B cell (primary cell): Measurements from ENCODE around the gene CCDC88C. TPM values are rescaled to one million over a fixed set of nuclear protein-coding genes. Genes with fewer than 3 reads are reported as not detected.
"Not testable (repeated sequence)": the region's sequence is repeated elsewhere in the genome, so short reads cannot be mapped to it uniquely, and the experiment has no call there.

Experiments used
- ATAC-seq: fragments of 200-7000 bp; cut with Tn5 transposase; one replicate; pipeline ENCODE4 v1.10.0; 2021; ENCODE audit warnings: low read depth, mild to moderate bottlenecking, moderate number of reproducible peaks, moderate library complexity
- CTCF ChIA-PET: fragments of 350-600 bp; sonication (Branson Sonifier 250); formaldehyde crosslinking; loops from one replicate; lab custom pipeline; 2021; ENCODE audit warnings: antibody characterized with exemption, inconsistent platforms; lab: Charles Lee
- POLR2A ChIA-PET: fragments of 350-600 bp; sonication (Branson Sonifier 250); formaldehyde crosslinking; loops from one replicate; lab custom pipeline; 2021; ENCODE audit warnings: antibody characterized with exemption; lab: Charles Lee
- DNase-seq: peaks from one replicate; pipeline ENCODE4 v3.0.0; 2013
- H2AFZ ChIP-seq: 2 replicates; pipeline ENCODE4 v1.6.1; 2012; ENCODE audit warnings: mild to moderate bottlenecking, low read depth, low read length; ENCODE audit not compliant: insufficient read depth, poor library complexity, severe bottlenecking
- H3K27ac ChIP-seq, 2 donors: 1 replicate in 1 of 2; 2 replicates in 1 of 2; pipeline ENCODE4 v1.5.1; 2012 to 2013; ENCODE audit warnings: low read length in 2 of 2, mild to moderate bottlenecking in 2 of 2, moderate library complexity in 1 of 2
- H3K27me3 ChIP-seq, 4 experiments: fragments of 200-600 bp in 1 of 4; sonication (generic) in 1 of 4; replicated peaks in 1 of 4; 1 replicate in 2 of 4; 2 replicates in 2 of 4; pipeline versions ENCODE4 v1.6.1 to v1.7.0; 2013 to 2016; ENCODE audit warnings: low read length in 3 of 4, mild to moderate bottlenecking in 2 of 4, mixed read lengths in 1 of 4, moderate library complexity in 1 of 4; ENCODE audit not compliant: insufficient read depth in 4 of 4, control insufficient read depth in 3 of 4; ENCODE audit errors: control extremely low read depth in 1 of 4
- H3K36me3 ChIP-seq, 2 experiments: replicated peaks in 1 of 2; 1 replicate in 1 of 2; 2 replicates in 1 of 2; pipeline versions ENCODE4 v1.6.1 to v1.7.1; 2013; ENCODE audit warnings: low read length in 1 of 2; ENCODE audit not compliant: insufficient read depth in 2 of 2, control insufficient read depth in 1 of 2; ENCODE audit errors: control extremely low read depth in 1 of 2, extremely low read depth in 1 of 2
- H3K4me1 ChIP-seq, 2 donors: fragments of 200-600 bp in 1 of 2; sonication (generic) in 1 of 2; 1 replicate in 1 of 2; 2 replicates in 1 of 2; pipeline versions ENCODE4 v1.5.1 to v1.6.1; 2013 to 2017; ENCODE audit warnings: low read length in 2 of 2; ENCODE audit not compliant: control insufficient read depth in 2 of 2, insufficient read depth in 2 of 2
- H3K4me2 ChIP-seq: replicated peaks from 2 replicates; pipeline ENCODE3; 2012; ENCODE audit warnings: mild to moderate bottlenecking, low read depth, low read length; ENCODE audit not compliant: poor library complexity, severe bottlenecking
- H3K4me3 ChIP-seq, 5 experiments: fragments of 200-600 bp in 1 of 5; sonication (generic) in 1 of 5; 1 replicate in 3 of 5; 2 replicates in 2 of 5; pipeline versions ENCODE4 v1.5.1 to v1.7.0; 2011 to 2016; ENCODE audit warnings: low read length in 4 of 5, mild to moderate bottlenecking in 4 of 5, low read depth in 2 of 5, control low read depth in 1 of 5, moderate library complexity in 1 of 5; ENCODE audit not compliant: insufficient read depth in 1 of 5; ENCODE audit errors: control extremely low read depth in 1 of 5, extremely low read depth in 1 of 5
- H3K79me2 ChIP-seq: fragments of 200-600 bp; sonication (generic); one replicate; pipeline ENCODE4 v1.6.0; 2016; ENCODE audit warnings: low read length; ENCODE audit not compliant: control insufficient read depth, insufficient read depth
- H3K9ac ChIP-seq: fragments of 200-600 bp; sonication (generic); 2 replicates; pipeline ENCODE4 v1.6.1; 2017; ENCODE audit warnings: mild to moderate bottlenecking, low read length, moderate library complexity
- H3K9me3 ChIP-seq, 3 donors: one replicate each; pipeline versions ENCODE4 v1.6.1 to v1.7.1; 2013; ENCODE audit warnings: low read length in 2 of 3; ENCODE audit not compliant: control insufficient read depth in 2 of 3, insufficient read depth in 1 of 3; ENCODE audit errors: control extremely low read depth in 1 of 3
- H4K20me1 ChIP-seq: 2 replicates; pipeline ENCODE4 v1.6.0; 2012; ENCODE audit warnings: mild to moderate bottlenecking, low read length; ENCODE audit not compliant: insufficient read depth, control insufficient read depth, poor library complexity, severe bottlenecking
- H3K27ac Mint-ChIP-seq: one replicate; pipeline ENCODE4 v1.8.0; 2021; ENCODE audit warnings: mixed read lengths
- H3K27me3 Mint-ChIP-seq: one replicate; pipeline ENCODE4 v1.8.0; 2021; ENCODE audit warnings: mixed read lengths
- H3K4me1 Mint-ChIP-seq: one replicate; pipeline ENCODE4 v1.8.0; 2021; ENCODE audit warnings: mixed read lengths
- H3K4me3 Mint-ChIP-seq: one replicate; pipeline ENCODE4 v1.8.0; 2021; ENCODE audit warnings: mixed read lengths
- H3K9me3 Mint-ChIP-seq: one replicate; pipeline ENCODE4 v1.8.0; 2022; ENCODE audit warnings: mixed read lengths; ENCODE audit not compliant: insufficient read depth
- CTCF ChIP-seq: fragments of 200-600 bp; IDR thresholded peaks from one replicate; pipeline ENCODE4 v1.8.0; 2022; ENCODE audit warnings: antibody characterized with exemption, mild to moderate bottlenecking
- EZH2 ChIP-seq: IDR thresholded peaks from 2 replicates; pipeline ENCODE4 v1.6.1; 2012; ENCODE audit warnings: borderline replicate concordance, low read depth, mild to moderate bottlenecking, moderate library complexity, low read length; ENCODE audit not compliant: insufficient read depth, poor library complexity, severe bottlenecking
- WGBS: methylation state at CpG from one replicate; pipeline ENCODE4 v1.1.5; 2013; ENCODE audit warnings: missing lambda C conversion rate; ENCODE audit not compliant: insufficient coverage; 5-methylcytosine and 5-hydroxymethylcytosine counted together
- intact Hi-C: fragments of 100-400 bp; cut with micrococcal nuclease; formaldehyde crosslinking; loops from one replicate; pipeline ENCODE4 v1.10.0; 2022
- polyA plus RNA-seq: library from polyadenylated mRNA; depleted of rRNA; stranded (reverse); fragments of >200 nt; gene quantifications from 2 replicates; pipeline ENCODE4 v1.2.3, GENCODE V29; 2012
- total RNA-seq, 2 donors: library from RNA; stranded (reverse); fragments of 120-200 nt in 1 of 2; gene quantifications; 1 replicate in 1 of 2; 2 replicates in 1 of 2; pipeline versions ENCODE4 v1.2.3 to v1.2.4, GENCODE V29; 2013 to 2022

Gene CCDC88C
- total and polyA plus RNA-seq, 2 donors (not counting 1 experiment from before 2014, with no cell fraction given) = 98.7 to 181 TPM

GRCh38 chr14:91429385-91429784 is 11.8 kb upstream of the CCDC88C start:
- H3K9me3 ChIP-seq = peaks cover 0 to 7% (median 0%) of the 10 kb centered on the region in 3 donors
- ATAC-seq = no peak
- intact Hi-C loops = no loop called here
- TF ChIP-seq EZH2 (no peak), CTCF (no peak)
- H3K27ac ChIP-seq = no peak overlapping the region
- Mint-ChIP-seq H3K4me3 (no peak overlapping the region), H3K4me1 (peaks cover 18% of the 10 kb centered on the region), H3K27ac (no peak overlapping the region), H3K27me3 (no peaks in the 10 kb centered on the region), H3K9me3 (no peaks in the 10 kb centered on the region)
- ChIA-PET CTCF (interaction anchor here (0.6 to 19.8 kb wide), 4 partner anchors 76 to 502 kb away, joined by 3 to 289 read pairs (median 8); no protein-coding TSS in a partner anchor), POLR2A (no interaction called here)
- H3K9ac ChIP-seq = no peak overlapping the region
- H3K4me3 ChIP-seq = no peak overlapping the region
- no peaks in the 10 kb centered on the region for H3K79me2 ChIP-seq
- H2AFZ ChIP-seq = no peak overlapping the region
- H4K20me1 ChIP-seq = no peaks in the 10 kb centered on the region
- H3K4me1 ChIP-seq = peaks cover 0 to 5% of the 10 kb centered on the region in 2 donors
- no peak for DNase-seq
- no peaks in the 10 kb centered on the region for H3K27me3 ChIP-seq
- H3K4me2 ChIP-seq = no peak overlapping the region
- WGBS = 100% methylated on average over 2 of the region's 3 CpGs
- H3K36me3 ChIP-seq = no peaks in the 10 kb centered on the region

GRCh38 chr14:91428931-91429330 is 11.3 kb upstream of the CCDC88C start:
- H3K36me3 ChIP-seq, H3K4me1 ChIP-seq, H2AFZ ChIP-seq, H3K27me3 Mint-ChIP-seq, H3K9ac ChIP-seq, H3K27ac Mint-ChIP-seq, H3K4me2 ChIP-seq, H4K20me1 ChIP-seq, ATAC-seq, intact Hi-C loops, H3K4me3 ChIP-seq, DNase-seq, H3K27me3 ChIP-seq, H3K9me3 ChIP-seq, H3K4me3 Mint-ChIP-seq, POLR2A ChIA-PET, H3K9me3 Mint-ChIP-seq, H3K79me2 ChIP-seq, H3K27ac ChIP-seq: not testable (repeated sequence)
- 100% methylated on average over 1 of the region's 1 CpG for WGBS
- H3K4me1 Mint-ChIP-seq = peaks cover 18% of the 10 kb centered on the region
- CTCF ChIA-PET = interaction anchor here (0.6 to 19.8 kb wide), 4 partner anchors 76 to 502 kb away, joined by 3 to 289 read pairs (median 8); no protein-coding TSS in a partner anchor

- H3K9me3 ChIP-seq, ATAC-seq, H4K20me1 ChIP-seq, H3K36me3 ChIP-seq, H3K4me2 ChIP-seq, intact Hi-C loops, H3K27me3 Mint-ChIP-seq, H3K9me3 Mint-ChIP-seq, H3K4me3 ChIP-seq, H2AFZ ChIP-seq, H3K9ac ChIP-seq, H3K4me1 ChIP-seq, H3K4me3 Mint-ChIP-seq, H3K79me2 ChIP-seq, H3K27me3 ChIP-seq: not testable (repeated sequence)
- Mint-ChIP-seq H3K4me1 (peaks cover 18% of the 10 kb centered on the region), H3K27ac (peak overlapping the region; percentile 64)
- DNase-seq = peak; percentile 41
- H3K27ac ChIP-seq = peak overlapping the region in 1 of 2 donors; percentile 23
- WGBS = 33% methylated on average over 2 of the region's 9 CpGs
- ChIA-PET POLR2A (interaction anchor here (0.7 kb wide), 2 partner anchors 25 to 614 kb away, joined by 3 to 5 read pairs; partner anchors contain the start of gene TRIP11), CTCF (interaction anchor here (0.7 to 19.8 kb wide), 4 partner anchors 36 to 99 kb away, joined by 3 to 289 read pairs (median 4); no protein-coding TSS in a partner anchor)
These were observed 7.9 kb upstream of the CCDC88C start for GRCh38 chr14:91425531-91425944.
